Brain microvascular endothelial cell (primary cell): Measurements from ENCODE around the gene CHST11.

Source experiments
- DNase-seq: peaks from one replicate; pipeline ENCODE4 v3.0.0-alpha.2; 2020
- H3K27ac ChIP-seq: fragments of 250-450 bp; sonication (Bioruptor Pico); 2 replicates; pipeline ENCODE4 v1.5.1; 2020; ENCODE audit warnings: mild to moderate bottlenecking, moderate library complexity
- H3K27me3 ChIP-seq: fragments of 250-450 bp; sonication (Bioruptor Pico); replicated peaks from 2 replicates; pipeline ENCODE4 v1.5.1; 2020; ENCODE audit warnings: mild to moderate bottlenecking
- H3K36me3 ChIP-seq: fragments of 250-450 bp; sonication (Bioruptor Pico); replicated peaks from 2 replicates; pipeline ENCODE4 v1.5.1; 2020; ENCODE audit warnings: mild to moderate bottlenecking
- H3K4me3 ChIP-seq: 2 replicates; pipeline ENCODE4 v1.5.1; 2011; ENCODE audit warnings: low read depth, mild to moderate bottlenecking, control low read depth, low read length, moderate library complexity
- in situ Hi-C: cut with HindIII; loops from 2 replicates; pipeline ENCODE4 v1.10.0; 2017; ENCODE audit warnings: low sequenced_read_pairs, low pct_ligation_motif_present
- TF ChIP-seq, protein P1 (sequence below): IDR thresholded peaks from 2 replicates; pipeline ENCODE4 v1.5.1; 2011; ENCODE audit warnings: low read depth, mild to moderate bottlenecking, moderate library complexity, low read length, control low read depth, inconsistent platforms; ENCODE audit errors: missing control alignments

Gene CHST11

DNA sequence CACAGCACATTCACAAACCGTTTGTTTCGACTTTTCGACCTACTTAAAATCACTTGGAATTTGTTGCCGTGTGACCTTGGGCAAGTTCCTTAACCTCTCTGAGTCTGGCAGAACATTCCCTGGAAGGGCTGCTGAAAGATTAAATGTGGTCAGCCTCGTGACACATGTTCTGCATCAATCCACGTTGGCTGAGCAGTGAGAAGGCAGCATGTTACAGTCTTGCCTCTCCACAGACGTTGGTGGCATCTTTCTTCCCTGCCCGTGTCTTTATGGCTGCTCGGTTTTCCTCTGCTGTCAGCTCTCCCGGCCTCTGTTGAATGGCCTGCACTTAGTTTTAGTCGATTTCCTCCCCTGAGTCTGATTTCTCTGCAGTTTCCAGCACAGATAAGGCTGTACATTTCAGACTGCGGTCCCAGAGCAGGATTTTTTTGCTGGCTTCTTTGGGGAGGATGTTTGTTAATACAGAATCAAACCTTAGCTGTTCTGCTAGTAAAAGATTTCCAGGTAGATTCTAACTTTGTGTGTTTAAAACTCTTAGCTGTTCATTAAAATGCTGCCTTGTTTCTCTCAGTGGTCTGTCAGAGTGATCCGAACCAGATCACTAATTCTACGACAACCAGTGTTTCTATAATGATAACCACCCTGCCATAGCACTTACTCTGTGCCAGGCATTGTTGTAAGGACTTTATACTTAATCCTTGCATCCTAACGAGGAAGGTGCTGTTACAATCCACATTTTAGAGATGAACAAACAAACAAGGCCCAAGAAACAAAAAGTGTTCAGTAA is 217.1 kb downstream of the CHST11 start:
- Histone ChIP-seq H3K36me3 (no peaks in the 10 kb centered on the region), H3K27ac (no peak overlapping the region), H3K4me3 (no peak overlapping the region), H3K27me3 (no peaks in the 10 kb centered on the region)
- DNase-seq: no peak
- TF ChIP-seq, protein P1, sequence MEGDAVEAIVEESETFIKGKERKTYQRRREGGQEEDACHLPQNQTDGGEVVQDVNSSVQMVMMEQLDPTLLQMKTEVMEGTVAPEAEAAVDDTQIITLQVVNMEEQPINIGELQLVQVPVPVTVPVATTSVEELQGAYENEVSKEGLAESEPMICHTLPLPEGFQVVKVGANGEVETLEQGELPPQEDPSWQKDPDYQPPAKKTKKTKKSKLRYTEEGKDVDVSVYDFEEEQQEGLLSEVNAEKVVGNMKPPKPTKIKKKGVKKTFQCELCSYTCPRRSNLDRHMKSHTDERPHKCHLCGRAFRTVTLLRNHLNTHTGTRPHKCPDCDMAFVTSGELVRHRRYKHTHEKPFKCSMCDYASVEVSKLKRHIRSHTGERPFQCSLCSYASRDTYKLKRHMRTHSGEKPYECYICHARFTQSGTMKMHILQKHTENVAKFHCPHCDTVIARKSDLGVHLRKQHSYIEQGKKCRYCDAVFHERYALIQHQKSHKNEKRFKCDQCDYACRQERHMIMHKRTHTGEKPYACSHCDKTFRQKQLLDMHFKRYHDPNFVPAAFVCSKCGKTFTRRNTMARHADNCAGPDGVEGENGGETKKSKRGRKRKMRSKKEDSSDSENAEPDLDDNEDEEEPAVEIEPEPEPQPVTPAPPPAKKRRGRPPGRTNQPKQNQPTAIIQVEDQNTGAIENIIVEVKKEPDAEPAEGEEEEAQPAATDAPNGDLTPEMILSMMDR: no peak
- in situ Hi-C loops: no loop called here

- no peak for DNase-seq
- Histone ChIP-seq H3K36me3 (no peaks in the 10 kb centered on the region), H3K27ac (no peak overlapping the region), H3K4me3 (no peak overlapping the region), H3K27me3 (no peaks in the 10 kb centered on the region)
- TF ChIP-seq, protein P1: no peak
- in situ Hi-C loops: no loop called here
Observed at GRCh38 chr12:104676636-104677035, 219.9 kb downstream of the CHST11 start.

DNA sequence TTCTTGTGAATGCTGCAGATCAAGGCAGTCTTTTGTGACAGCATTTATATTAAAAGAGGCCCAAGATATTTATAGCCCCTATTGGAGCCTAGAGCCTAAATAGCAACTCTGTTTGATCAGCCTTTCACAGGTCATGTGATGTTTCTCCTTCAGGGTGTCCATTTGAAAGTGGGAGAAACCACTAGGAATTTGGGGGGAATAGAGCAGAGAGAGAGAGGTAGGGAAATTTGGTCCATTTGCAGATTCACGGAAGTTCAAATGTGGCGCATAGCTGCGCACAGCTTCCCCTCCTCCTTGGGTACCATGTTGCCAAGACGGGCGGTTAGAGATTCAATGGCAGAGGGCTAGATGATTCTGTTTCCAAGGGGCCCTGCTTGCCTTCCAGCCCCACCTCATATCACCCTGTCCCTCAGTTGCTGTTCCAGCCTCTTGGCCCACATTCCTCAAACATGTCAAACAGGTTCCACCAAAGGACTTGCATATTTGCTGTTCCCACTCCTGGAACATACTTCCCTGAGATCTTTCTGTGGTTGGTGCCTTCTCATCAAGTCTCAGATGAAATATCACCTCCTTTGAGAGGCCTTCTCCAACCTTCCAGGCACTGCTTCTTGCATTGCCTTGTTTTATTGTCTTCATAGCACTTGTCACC is 220.8 kb downstream of the CHST11 start:
- in situ Hi-C loops: no loop called here
- H3K4me3 ChIP-seq: no peak overlapping the region
- TF ChIP-seq, protein P1: no peak
- DNase-seq: no peak
- H3K27ac ChIP-seq: no peak overlapping the region
- H3K36me3 ChIP-seq: no peaks in the 10 kb centered on the region
- H3K27me3 ChIP-seq: no peaks in the 10 kb centered on the region

DNA sequence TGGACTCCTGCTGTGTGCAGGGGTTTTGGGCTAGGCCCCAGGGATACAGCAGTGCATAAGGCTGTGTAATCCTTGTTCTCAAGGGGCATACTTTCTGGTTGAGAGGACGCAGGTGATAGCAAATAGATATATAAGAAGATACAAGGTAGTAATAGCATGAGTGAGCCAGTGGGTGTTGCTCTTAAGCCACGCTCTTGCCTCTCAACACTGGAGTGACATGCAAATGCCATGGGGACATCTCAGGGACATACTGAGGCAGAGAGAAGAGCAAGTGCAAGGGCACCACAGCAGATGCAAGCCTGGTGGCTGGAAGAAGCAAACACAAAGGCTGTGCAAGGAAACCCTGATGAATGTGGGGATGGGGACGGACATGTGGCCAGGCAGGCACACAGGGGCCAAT is 223.3 kb downstream of the CHST11 start:
- DNase-seq: no peak
- Histone ChIP-seq H3K27ac (no peak overlapping the region), H3K4me3 (no peak overlapping the region), H3K36me3 (no peaks in the 10 kb centered on the region), H3K27me3 (no peaks in the 10 kb centered on the region)
- TF ChIP-seq, protein P1: peak; percentile 51
- in situ Hi-C loops: no loop called here

DNA sequence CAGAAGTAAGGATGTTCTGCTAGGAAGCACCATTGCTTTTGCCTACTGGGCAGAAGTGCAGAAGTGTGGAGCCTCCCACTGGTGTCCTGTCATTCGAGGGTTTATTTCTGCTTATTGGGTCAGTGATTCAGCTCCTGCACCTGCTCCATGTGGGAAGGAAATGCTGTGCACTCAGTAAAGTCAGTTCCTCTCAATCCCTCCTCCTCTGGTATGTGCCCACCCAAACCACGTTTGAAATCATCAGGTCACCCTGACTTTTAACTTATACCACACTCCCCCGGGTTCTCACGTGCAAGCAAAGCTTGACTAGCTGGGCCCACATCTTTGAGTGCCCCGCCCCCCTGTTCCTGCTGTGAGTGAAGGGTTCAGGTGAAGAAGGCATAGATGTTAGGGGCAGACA is 223.7 kb downstream of the CHST11 start:
- DNase-seq: no peak
- no peaks in the 10 kb centered on the region for H3K36me3 ChIP-seq
- no peaks in the 10 kb centered on the region for H3K27me3 ChIP-seq
- TF ChIP-seq, protein P1: no peak
- no peak overlapping the region for H3K4me3 ChIP-seq
- in situ Hi-C loops: no loop called here
- H3K27ac ChIP-seq: no peak overlapping the region
